K562 (cell line): ENCODE measurements around the gene IL12RB1. TPM values are rescaled to one million over a fixed set of nuclear protein-coding genes. Genes with fewer than 3 reads are reported as not detected.

Experiments used
- BCL6 ChIP-seq: fragments of 250-450 bp; sonication (Bioruptor Pico); IDR thresholded peaks from 2 replicates; pipeline ENCODE4 v1.4.0; 2020
- CBX2 ChIP-seq: fragments of 200-600 bp; sonication (generic); IDR thresholded peaks from one replicate; pipeline ENCODE4 v1.6.1; 2012; ENCODE audit warnings: mild to moderate bottlenecking, low read length, inconsistent platforms; ENCODE audit not compliant: insufficient read depth, poor library complexity, severe bottlenecking
- CEBPB ChIP-seq: fragments of 450-650 bp; IDR thresholded peaks from 2 replicates; pipeline ENCODE4 v1.6.1; 2016; ENCODE audit warnings: missing genetic modification characterization, missing compliant biosample characterization
- CREB3 ChIP-seq: fragments of 450-650 bp; conservative IDR thresholded peaks from 2 replicates; pipeline ENCODE4 v1.6.1; 2016; ENCODE audit warnings: missing genetic modification characterization, low read depth, mild to moderate bottlenecking, missing compliant biosample characterization, moderate library complexity
- ETV1 ChIP-seq: fragments of 450-650 bp; conservative IDR thresholded peaks from 2 replicates; pipeline ENCODE4 v1.6.1; 2016; ENCODE audit warnings: missing genetic modification characterization, control low read depth, low read depth, missing compliant biosample characterization
- HMGXB4 ChIP-seq: sonication (generic); formaldehyde crosslinking; IDR thresholded peaks from 2 replicates; pipeline ENCODE4 v1.8.1; 2023; ENCODE audit warnings: mild to moderate bottlenecking, missing genetic modification reagents
- LEF1 ChIP-seq: fragments of 450-650 bp; IDR thresholded peaks from 2 replicates; pipeline ENCODE4 v1.6.1; 2016; ENCODE audit warnings: mild to moderate bottlenecking
- MNT ChIP-seq, 2 experiments: fragments of 450-650 bp; conservative IDR thresholded peaks; 2 replicates each; pipeline ENCODE4 v1.6.1; 2017; ENCODE audit warnings: mild to moderate bottlenecking in 2 of 2, moderate library complexity in 2 of 2
- PHF8 ChIP-seq: fragments of 200-600 bp; sonication (generic); IDR thresholded peaks from 2 replicates; pipeline ENCODE4 v1.6.1; 2012; ENCODE audit warnings: mixed run types, mild to moderate bottlenecking, inconsistent platforms, low read length, moderate library complexity, borderline replicate concordance
- PRDM10 ChIP-seq: fragments of 450-650 bp; IDR thresholded peaks from 2 replicates; pipeline ENCODE4 v1.6.1; 2018; ENCODE audit not compliant: partially characterized antibody
- RBFOX2 ChIP-seq: fragments of 200-400 bp; formaldehyde crosslinking; IDR thresholded peaks from 2 replicates; pipeline ENCODE4 v1.6.1; 2017; ENCODE audit warnings: low read depth, mild to moderate bottlenecking, low read length, moderate library complexity
- SAFB2 ChIP-seq: fragments of 200-400 bp; formaldehyde crosslinking; IDR thresholded peaks from 2 replicates; pipeline ENCODE4 v1.6.1; 2018; ENCODE audit warnings: borderline replicate concordance, low read length, low read depth, moderate library complexity; ENCODE audit not compliant: severe bottlenecking
- TCF3 ChIP-seq: sonication (generic); formaldehyde crosslinking; IDR thresholded peaks from 2 replicates; pipeline ENCODE4 v1.4.0; 2020; ENCODE audit warnings: mild to moderate bottlenecking, missing genetic modification reagents
- USF2 ChIP-seq: sonication (generic); formaldehyde crosslinking; IDR thresholded peaks from 2 replicates; pipeline ENCODE4 v1.5.0; 2020; ENCODE audit warnings: missing genetic modification reagents
- ZNF444 ChIP-seq: fragments of 250-450 bp; sonication (Bioruptor Pico); IDR thresholded peaks from 2 replicates; pipeline ENCODE4 v1.4.0; 2020; ENCODE audit warnings: mild to moderate bottlenecking, moderate library complexity
- ZNF699 ChIP-seq: fragments of 250-450 bp; sonication (Bioruptor Pico); IDR thresholded peaks from 2 replicates; pipeline ENCODE4 v1.8.0; 2021; ENCODE audit warnings: mild to moderate bottlenecking, moderate library complexity; ENCODE audit not compliant: insufficient replicate concordance
- ZNF76 ChIP-seq: fragments of 250-450 bp; sonication (Bioruptor Pico); IDR thresholded peaks from 2 replicates; pipeline ENCODE4 v1.4.0; 2020; ENCODE audit warnings: mild to moderate bottlenecking, moderate library complexity, borderline replicate concordance
- polyA plus RNA-seq, 8 experiments: library from polyadenylated mRNA; depleted of rRNA in 4 of 8; stranded (reverse) in 5 of 8; unstranded in 3 of 8; fragments of >200 nt; fragmentation: Nextera tagmentation in 2 of 8; fragmentation: Illumina TruSeq in 1 of 8; extraction: Ambion mirVana in 2 of 8; extraction: Trizol in 1 of 8; gene quantifications; 2 replicates each; pipeline versions ENCODE4 v1.2.1 to v1.2.3, GENCODE V29; 2011 to 2014; ENCODE audit warnings: inconsistent platforms in 1 of 8, missing spikeins in 1 of 8
- total RNA-seq, 7 experiments: library from RNA; depleted of rRNA in 6 of 7; stranded (reverse); fragments of >200 nt in 6 of 7; fragmentation: Illumina TruSeq in 2 of 7; extraction: Trizol in 2 of 7; gene quantifications; 2 replicates each; pipeline versions ENCODE4 v1.2.1 to v1.2.3, GENCODE V29; 2011 to 2021; ENCODE audit warnings: low replicate concordance in 1 of 7

Gene IL12RB1
- total and polyA plus RNA-seq, 9 of the 15 experiments (the other 6 are each of a cell fraction or from before 2014, with no cell fraction given): 0.04 to 0.07 (median 0.06) TPM; not detected in 5

GRCh38 chr19:18091217-18091608 is 4.5 kb upstream of the IL12RB1 start (continued):
- TF ChIP-seq ETV1 (peak; percentile 25; the same call in 1 of the 2 replicates), MNT (conservative IDR thresholded peaks at IDR 0.05) (0 out of 4 replicates have a peak, but pooled peaks of 1 of the 2 experiments have one; percentile 28), PRDM10 (peak; percentile 40), RBFOX2 (peak; percentile 53), TCF3 (peak; percentile 59), ZNF76 (CRISPR knock-in tag) (no peak), LEF1 (peak; percentile 26; the same call in 1 of the 2 replicates), ZNF444 (CRISPR knock-in tag) (no peak), SAFB2 (no peak), CBX2 (no peak), USF2 (CRISPR knock-in tag) (peak; percentile 51), CEBPB (tag) (no peak), PHF8 (peak; percentile 21; the same call in 1 of the 2 replicates), CREB3 (peak; percentile 50; the same call in 1 of the 2 replicates), ZNF699 (CRISPR knock-in tag) (no peak), HMGXB4 (CRISPR knock-in tag) (no peak), BCL6 (CRISPR knock-in tag) (no peak)
